Effector memory CD8-positive, alpha-beta T cell (primary cell): Measurements from ENCODE around the gene BMF.
A peak's percentile ranks its signal among the peaks of the same experiment; 100 is the strongest.

Source experiments
- ATAC-seq: fragments of 150-1000 bp; cut with Tn5 transposase; replicated peaks from 2 replicates; pipeline ENCODE4 v1.10.0; 2021; ENCODE audit warnings: mild to moderate bottlenecking, moderate library complexity
- DNase-seq, 3 experiments: peaks; one replicate each; pipeline ENCODE4 v3.0.0; 2021
- H3K27ac Mint-ChIP-seq, 2 donors: one replicate each; pipeline ENCODE4 v1.8.0; 2022; ENCODE audit warnings: mild to moderate bottlenecking in 2 of 2, mixed read lengths in 2 of 2, moderate library complexity in 2 of 2
- H3K27me3 Mint-ChIP-seq, 2 donors: one replicate each; pipeline ENCODE4 v1.8.0; 2022; ENCODE audit warnings: mixed read lengths in 2 of 2
- H3K36me3 Mint-ChIP-seq: one replicate; pipeline ENCODE4 v1.8.0; 2022; ENCODE audit warnings: mild to moderate bottlenecking, moderate library complexity, mixed read lengths; ENCODE audit not compliant: insufficient read depth
- H3K4me1 Mint-ChIP-seq, 2 donors: one replicate each; pipeline ENCODE4 v1.8.0; 2022; ENCODE audit warnings: low read depth in 2 of 2, mixed read lengths in 2 of 2
- H3K4me3 Mint-ChIP-seq, 2 donors: one replicate each; pipeline ENCODE4 v1.8.0; 2022; ENCODE audit warnings: mild to moderate bottlenecking in 2 of 2, mixed read lengths in 2 of 2, moderate library complexity in 2 of 2
- H3K9me3 Mint-ChIP-seq, 2 donors: one replicate each; pipeline ENCODE4 v1.8.0; 2022; ENCODE audit warnings: mixed read lengths in 2 of 2

The BMF gene

GRCh38 chr15:40046721-40047414 lies 61.8 kb downstream of the BMF start:
- peaks cover 41 to 45% of the 10 kb centered on the region in 2 donors for H3K4me1 Mint-ChIP-seq
- H3K27ac Mint-ChIP-seq, result peak overlapping the region; percentile 89 to 94
- peaks cover 17% of the 10 kb centered on the region for H3K36me3 Mint-ChIP-seq
- H3K4me3 Mint-ChIP-seq, result peak overlapping the region in 1 of 2 donors; percentile 33
- no peak for ATAC-seq
- no peaks in the 10 kb centered on the region for H3K27me3 Mint-ChIP-seq
- H3K9me3 Mint-ChIP-seq, result no peaks in the 10 kb centered on the region
- no peak for DNase-seq

GRCh38 chr15:40045572-40046217 lies 63.0 kb downstream of the BMF start:
- Mint-ChIP-seq H3K36me3 (peaks cover 13% of the 10 kb centered on the region), H3K4me1 (peaks cover 37 to 39% of the 10 kb centered on the region in 2 donors), H3K9me3 (no peaks in the 10 kb centered on the region), H3K27ac (peak overlapping the region; percentile 86 to 87), H3K27me3 (no peaks in the 10 kb centered on the region), H3K4me3 (peak overlapping the region; percentile 70 to 77)
- no peak for ATAC-seq
- no peak for DNase-seq

GRCh38 chr15:40044717-40045571 lies 63.7 kb downstream of the BMF start:
- no peaks in the 10 kb centered on the region for H3K27me3 Mint-ChIP-seq
- DNase-seq (peak; percentile 75 to 79 (median 76)), ATAC-seq (peak; percentile 90)
- H3K27ac Mint-ChIP-seq, result peak overlapping the region; percentile 86 to 87
- H3K36me3 Mint-ChIP-seq, result peaks cover 12% of the 10 kb centered on the region
- no peaks in the 10 kb centered on the region for H3K9me3 Mint-ChIP-seq
- H3K4me1 Mint-ChIP-seq, result peaks cover 39 to 42% of the 10 kb centered on the region in 2 donors
- H3K4me3 Mint-ChIP-seq, result peak overlapping the region; percentile 70 to 77

GRCh38 chr15:40043927-40044716 lies 64.6 kb downstream of the BMF start:
- Mint-ChIP-seq H3K27me3 (no peaks in the 10 kb centered on the region), H3K9me3 (no peaks in the 10 kb centered on the region), H3K4me3 (no peak overlapping the region), H3K4me1 (peaks cover 34 to 39% of the 10 kb centered on the region in 2 donors), H3K27ac (no peak overlapping the region), H3K36me3 (peaks cover 18% of the 10 kb centered on the region)
- no peak for ATAC-seq
- no peak for DNase-seq

GRCh38 chr15:40042791-40043320 lies 65.8 kb downstream of the BMF start:
- Mint-ChIP-seq H3K4me1 (peaks cover 33 to 36% of the 10 kb centered on the region in 2 donors), H3K27me3 (no peaks in the 10 kb centered on the region), H3K4me3 (no peak overlapping the region), H3K36me3 (peaks cover 24% of the 10 kb centered on the region), H3K9me3 (no peaks in the 10 kb centered on the region), H3K27ac (peak overlapping the region in 1 of 2 donors; percentile 31)
- no peak for ATAC-seq
- DNase-seq, result no peak

GRCh38 chr15:40040770-40041169 lies 67.9 kb downstream of the BMF start:
- ATAC-seq, result no peak
- Mint-ChIP-seq H3K4me3 (peak overlapping the region; percentile 99), H3K9me3 (no peaks in the 10 kb centered on the region), H3K4me1 (peaks cover 37 to 46% of the 10 kb centered on the region in 2 donors), H3K27me3 (no peaks in the 10 kb centered on the region), H3K36me3 (peaks cover 42% of the 10 kb centered on the region), H3K27ac (peak overlapping the region; percentile 99)
- DNase-seq, result no peak

GRCh38 chr15:40040293-40040635 lies 68.4 kb downstream of the BMF start:
- Mint-ChIP-seq H3K27ac (peak overlapping the region; percentile 99), H3K36me3 (peaks cover 46% of the 10 kb centered on the region), H3K27me3 (no peaks in the 10 kb centered on the region), H3K9me3 (no peaks in the 10 kb centered on the region), H3K4me3 (peak overlapping the region; percentile 99), H3K4me1 (peaks cover 34 to 41% of the 10 kb centered on the region in 2 donors)
- no peak for DNase-seq
- no peak for ATAC-seq

- H3K4me3 Mint-ChIP-seq, result peak within 1 kb of the TSS; percentile 99
- H3K9me3 Mint-ChIP-seq, result no peaks in the 10 kb centered on the region
- H3K4me1 Mint-ChIP-seq, result peaks cover 27 to 45% of the 10 kb centered on the region in 2 donors
- H3K27me3 Mint-ChIP-seq, result no peaks in the 10 kb centered on the region
- DNase-seq (peak; percentile 88 to 90 (median 90)), ATAC-seq (peak; percentile 95)
- H3K36me3 Mint-ChIP-seq, result peaks cover 60% of the 10 kb centered on the region
- peak within 1 kb of the TSS; percentile 99 for H3K27ac Mint-ChIP-seq
Observed at GRCh38 chr15:40038638-40039543, 69.8 kb downstream of the BMF start, which contains the start of gene SRP14. SRP14 (minus strand) TSS chr15:40039181; CDS start chr15:40039116, 65 bp downstream.

GRCh38 chr15:40038275-40038637 lies 70.4 kb downstream of the BMF start:
- no peaks in the 10 kb centered on the region for H3K9me3 Mint-ChIP-seq
- no peak for ATAC-seq
- H3K27me3 Mint-ChIP-seq, result no peaks in the 10 kb centered on the region
- peaks cover 27 to 45% of the 10 kb centered on the region in 2 donors for H3K4me1 Mint-ChIP-seq
- peaks cover 66% of the 10 kb centered on the region for H3K36me3 Mint-ChIP-seq
- H3K4me3 Mint-ChIP-seq, result peak overlapping the region; percentile 99
- peak overlapping the region; percentile 99 for H3K27ac Mint-ChIP-seq
- DNase-seq, result no peak
